ENCODE results near the gene ATRNL1.

Gene ATRNL1, protein sequence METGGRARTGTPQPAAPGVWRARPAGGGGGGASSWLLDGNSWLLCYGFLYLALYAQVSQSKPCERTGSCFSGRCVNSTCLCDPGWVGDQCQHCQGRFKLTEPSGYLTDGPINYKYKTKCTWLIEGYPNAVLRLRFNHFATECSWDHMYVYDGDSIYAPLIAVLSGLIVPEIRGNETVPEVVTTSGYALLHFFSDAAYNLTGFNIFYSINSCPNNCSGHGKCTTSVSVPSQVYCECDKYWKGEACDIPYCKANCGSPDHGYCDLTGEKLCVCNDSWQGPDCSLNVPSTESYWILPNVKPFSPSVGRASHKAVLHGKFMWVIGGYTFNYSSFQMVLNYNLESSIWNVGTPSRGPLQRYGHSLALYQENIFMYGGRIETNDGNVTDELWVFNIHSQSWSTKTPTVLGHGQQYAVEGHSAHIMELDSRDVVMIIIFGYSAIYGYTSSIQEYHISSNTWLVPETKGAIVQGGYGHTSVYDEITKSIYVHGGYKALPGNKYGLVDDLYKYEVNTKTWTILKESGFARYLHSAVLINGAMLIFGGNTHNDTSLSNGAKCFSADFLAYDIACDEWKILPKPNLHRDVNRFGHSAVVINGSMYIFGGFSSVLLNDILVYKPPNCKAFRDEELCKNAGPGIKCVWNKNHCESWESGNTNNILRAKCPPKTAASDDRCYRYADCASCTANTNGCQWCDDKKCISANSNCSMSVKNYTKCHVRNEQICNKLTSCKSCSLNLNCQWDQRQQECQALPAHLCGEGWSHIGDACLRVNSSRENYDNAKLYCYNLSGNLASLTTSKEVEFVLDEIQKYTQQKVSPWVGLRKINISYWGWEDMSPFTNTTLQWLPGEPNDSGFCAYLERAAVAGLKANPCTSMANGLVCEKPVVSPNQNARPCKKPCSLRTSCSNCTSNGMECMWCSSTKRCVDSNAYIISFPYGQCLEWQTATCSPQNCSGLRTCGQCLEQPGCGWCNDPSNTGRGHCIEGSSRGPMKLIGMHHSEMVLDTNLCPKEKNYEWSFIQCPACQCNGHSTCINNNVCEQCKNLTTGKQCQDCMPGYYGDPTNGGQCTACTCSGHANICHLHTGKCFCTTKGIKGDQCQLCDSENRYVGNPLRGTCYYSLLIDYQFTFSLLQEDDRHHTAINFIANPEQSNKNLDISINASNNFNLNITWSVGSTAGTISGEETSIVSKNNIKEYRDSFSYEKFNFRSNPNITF (N-terminal part only)

DNA sequence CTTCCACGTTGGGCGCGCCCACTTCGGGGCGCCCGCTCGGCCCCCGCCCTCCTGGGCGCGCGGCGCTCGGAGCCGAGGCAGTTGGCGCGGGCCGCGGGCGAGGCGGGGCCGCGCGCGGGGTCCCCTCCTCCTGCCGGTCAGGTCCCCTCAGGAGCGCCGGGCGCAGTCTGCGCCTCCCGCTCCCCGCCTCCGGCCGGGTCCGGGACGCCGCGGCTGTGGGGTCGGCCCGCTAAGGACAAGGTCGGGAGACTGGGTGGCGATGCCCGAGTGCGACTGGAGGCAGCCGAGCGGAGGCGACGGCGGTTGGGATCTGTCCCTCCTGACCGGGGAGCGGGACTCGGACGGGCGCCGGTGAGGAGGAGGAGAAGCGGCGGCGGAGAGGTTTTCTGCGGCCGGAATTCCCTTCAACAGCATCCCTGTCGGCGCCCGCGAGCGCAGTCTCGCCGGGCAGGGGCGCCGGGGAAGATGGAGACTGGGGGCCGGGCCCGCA lies at the start of gene ATRNL1:
Gene ATRNL1 (plus strand): TSS at position 80 of the 490 bp plus-strand sequence. CDS start 386 bp downstream, at position 466.
- no peak for DNase-seq (ENCODE audit: low read depth)

DNA sequence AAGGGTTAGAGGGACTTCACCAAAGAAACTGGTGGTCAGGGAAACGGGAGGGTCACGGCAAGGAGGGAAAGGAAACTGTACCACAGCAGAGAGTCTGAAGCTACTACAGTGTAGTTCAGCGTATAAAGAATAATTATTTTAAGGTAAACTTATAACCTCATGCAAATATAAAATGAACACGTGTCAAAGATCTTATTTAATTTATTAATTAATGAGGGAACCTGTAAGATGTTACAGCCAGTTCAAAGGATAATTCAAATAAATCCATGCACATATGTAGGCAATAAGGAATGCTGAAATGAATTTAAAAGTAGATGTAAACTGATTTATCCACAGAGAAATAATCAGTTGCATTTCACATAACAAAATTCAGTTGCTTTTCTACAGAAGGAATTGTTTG lies 49.4 kb upstream of the ATRNL1 start:
- no peak for DNase-seq (ENCODE audit: low read depth)

DNA sequence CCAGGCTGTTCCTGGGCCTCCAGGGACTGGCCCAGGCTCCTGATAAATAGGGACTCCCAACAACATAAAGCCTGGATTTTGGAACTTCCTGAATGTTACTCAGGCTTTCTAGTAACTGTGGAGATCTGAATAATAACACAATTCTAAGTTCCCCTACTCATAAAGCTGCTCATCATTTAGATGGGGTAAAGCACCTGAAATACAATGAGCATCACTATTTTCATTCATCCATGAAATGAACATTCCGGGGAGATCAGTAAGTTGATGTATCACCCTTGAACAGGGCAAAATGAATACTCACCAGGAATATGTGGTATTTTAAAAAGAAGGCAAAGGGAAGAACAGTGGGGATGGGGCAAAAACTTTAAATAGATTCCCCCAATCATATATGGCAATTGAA lies 48.3 kb upstream of the ATRNL1 start:
- no peak for DNase-seq (ENCODE audit: low read depth)

DNA sequence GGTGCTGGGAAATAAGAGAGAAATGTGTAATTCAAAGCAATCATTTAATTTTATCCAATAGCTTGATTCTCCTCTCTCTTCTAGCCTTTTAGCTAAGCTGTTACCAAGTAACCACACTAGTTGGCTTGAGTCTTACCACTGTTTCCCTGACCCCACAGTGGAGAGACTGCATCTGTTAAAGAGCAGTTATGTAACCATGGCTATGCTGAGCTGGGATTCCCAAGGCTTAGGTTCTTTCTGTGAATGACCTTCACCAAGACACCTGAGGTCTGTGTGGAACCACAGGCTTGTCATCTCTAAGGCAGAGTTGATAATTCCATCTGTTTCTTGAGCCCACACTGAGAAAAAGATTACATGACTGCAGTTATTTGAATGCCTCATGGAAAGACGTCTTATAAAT lies 47.7 kb upstream of the ATRNL1 start:
- DNase-seq (ENCODE audit: low read depth) = no peak

DNA sequence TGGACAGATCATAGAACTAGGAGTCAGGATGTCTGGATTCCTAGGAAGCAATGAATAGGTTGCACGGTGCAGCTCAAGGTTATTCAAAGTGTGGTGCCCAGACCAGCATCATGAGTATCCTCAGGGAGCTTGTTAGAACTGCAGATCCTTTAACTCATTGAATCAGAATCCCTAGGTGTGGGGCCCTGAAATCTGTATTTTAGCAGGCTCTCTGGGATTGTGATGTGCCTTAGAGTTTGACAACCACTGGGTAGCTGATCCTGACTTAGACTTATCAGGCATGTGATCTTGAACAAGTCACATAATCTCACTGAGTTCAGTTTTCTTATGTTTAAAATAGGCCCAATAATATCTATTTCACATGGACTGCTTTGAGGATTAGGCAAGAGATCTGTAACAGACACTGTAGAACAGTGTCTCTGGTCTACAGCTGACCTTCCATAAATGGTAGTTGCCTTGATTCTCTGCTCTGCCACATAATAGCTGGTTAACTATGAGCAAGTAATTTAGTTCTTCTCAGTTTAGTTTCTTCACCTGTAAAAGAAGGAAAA lies 46.4 kb upstream of the ATRNL1 start:
- no peak for DNase-seq (ENCODE audit: low read depth)

DNA sequence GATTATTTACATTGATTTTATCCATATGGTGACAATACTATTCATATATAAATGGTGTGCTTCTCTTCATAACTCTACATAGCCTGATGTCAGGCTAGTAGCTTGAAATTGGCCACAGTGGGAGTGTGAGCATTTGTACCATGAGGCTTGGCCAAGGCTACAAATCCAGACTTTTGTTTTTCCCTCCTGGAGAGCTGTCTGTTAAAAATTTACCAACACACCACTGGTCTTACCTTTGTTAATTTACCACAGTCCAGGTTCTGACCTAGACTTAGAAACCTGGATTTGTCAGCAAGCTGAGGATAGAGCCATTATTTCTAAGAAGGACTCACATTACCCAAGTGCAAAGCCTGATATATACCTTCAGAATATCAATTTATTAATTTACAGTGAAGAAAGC lies 45.5 kb upstream of the ATRNL1 start:
- DNase-seq (ENCODE audit: low read depth) = no peak

DNA sequence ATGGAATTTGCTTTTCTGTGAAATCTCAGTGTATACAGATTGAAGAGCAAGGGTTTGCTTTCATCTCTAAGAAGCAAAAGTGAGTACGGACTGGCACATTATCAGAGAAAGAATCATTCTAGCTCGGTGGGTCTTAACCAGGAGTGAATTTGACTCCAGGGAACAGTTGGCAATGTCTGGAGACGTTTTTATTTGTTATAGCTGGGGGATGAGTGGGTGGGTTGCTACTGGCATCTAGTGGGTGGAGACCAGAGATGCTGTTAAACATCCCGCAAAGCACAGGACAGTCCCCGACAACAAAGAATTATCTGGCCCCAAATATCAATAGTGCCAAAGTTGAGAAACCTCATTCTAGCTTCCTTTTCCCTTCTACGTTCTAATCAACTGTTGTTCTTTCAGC lies 43.8 kb upstream of the ATRNL1 start:
- DNase-seq (ENCODE audit: low read depth) = no peak

DNA sequence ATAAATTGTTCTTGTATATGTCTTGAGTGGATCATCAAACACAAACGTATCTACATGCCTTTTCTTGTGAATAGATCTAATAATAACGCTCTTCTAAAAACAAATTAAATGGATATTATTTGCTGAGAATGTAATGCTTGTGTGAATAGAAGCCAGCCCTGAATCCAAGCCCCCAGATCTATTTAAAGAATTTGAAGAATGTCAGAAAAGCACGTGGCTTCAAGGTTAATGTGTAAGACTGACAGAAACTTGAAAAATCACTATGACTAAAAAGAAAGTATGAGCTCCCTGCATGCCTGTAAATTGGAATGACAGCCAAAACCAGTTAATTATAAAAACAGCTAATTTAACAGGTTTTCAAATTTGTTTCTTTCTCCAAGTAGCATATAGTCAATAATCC lies 43.2 kb upstream of the ATRNL1 start:
- DNase-seq (ENCODE audit: low read depth) = no peak

DNA sequence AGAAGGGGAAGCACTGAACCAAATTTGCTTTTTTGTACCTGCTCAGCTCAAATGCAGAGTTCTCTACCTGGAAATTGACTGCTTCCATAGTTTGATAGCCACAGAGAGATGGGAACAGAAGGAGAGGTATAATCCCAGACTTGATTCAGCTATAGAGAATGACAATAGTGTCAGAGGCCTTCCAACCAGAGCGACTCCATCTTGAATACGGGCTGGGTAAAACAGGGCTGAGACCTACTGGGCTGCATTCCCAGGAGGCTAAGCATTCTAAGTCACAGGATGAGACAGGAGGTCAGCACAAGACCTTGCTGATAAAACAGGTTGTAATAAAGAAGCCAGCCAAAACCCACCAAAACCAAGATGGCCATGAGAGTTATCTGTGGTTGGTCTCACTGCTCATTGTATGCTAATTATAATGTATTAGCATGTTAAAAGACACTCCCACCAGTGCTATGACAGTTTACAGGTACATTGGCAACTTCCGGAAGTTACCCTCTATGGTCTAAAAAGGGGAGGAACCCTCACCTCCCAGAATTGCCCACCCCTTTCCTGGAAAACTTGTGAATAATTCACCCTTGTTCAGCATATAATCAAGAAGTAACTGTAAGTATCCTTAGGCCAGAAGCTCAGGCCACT lies 42.7 kb upstream of the ATRNL1 start:
- DNase-seq (ENCODE audit: low read depth) = no peak

DNA sequence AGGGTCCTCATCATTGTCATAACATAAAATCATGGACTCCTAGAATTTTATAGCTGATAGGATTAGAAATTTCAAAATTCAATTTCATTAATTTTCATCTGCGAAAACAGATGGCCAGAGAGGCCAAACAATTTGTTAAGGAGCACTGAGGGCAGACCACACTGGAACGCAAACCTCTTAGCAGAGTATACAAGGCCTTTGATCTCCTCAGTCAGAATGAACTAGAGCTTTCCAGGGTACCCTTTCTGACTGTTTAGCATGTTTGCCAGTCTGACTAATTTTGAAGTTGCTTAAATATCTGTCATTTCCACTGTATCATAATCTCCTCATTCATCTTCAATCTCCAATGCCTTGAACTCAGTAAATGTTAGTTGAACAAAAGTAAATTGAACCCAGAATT lies 41.9 kb upstream of the ATRNL1 start:
- no peak for DNase-seq (ENCODE audit: low read depth)

DNA sequence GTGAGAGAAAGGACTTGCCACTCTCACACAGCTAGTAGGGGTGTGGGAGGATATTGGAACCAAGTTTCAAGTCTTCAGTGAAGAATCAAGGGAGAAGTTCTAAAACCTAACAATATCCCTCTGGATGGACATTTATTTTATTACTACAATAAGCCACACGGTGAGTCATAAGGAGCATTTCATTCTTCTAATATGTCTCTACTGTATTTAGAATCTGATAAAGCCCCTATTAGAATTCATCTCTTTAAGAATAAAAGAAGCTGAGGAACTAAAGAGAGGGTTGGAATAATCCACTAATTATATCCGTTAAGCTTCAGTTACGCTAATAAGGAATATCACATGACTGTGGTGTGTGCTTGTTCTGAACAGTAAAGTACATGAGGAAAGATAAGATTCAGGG lies 40.9 kb upstream of the ATRNL1 start:
- no peak for DNase-seq (ENCODE audit: low read depth)

DNA sequence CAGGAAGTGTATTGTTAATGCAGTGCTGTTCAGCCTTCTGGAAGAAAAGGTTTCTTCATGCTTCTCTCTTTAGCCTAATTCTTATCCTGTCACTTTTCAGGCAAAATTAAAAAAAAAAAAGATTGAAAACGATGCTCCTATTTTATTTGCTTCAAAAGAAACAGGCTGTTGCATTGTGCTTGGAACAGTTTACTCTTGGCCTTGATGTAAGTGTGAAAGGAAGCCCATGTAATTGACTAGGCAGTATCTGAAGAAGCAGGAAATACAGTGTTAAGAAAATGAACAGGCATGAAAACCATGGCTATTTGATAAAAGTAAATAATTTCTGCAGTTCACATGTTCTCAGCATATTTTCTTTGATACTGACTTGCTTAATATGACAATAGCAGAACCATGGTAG lies 40.4 kb upstream of the ATRNL1 start:
- no peak for DNase-seq (ENCODE audit: low read depth)

DNA sequence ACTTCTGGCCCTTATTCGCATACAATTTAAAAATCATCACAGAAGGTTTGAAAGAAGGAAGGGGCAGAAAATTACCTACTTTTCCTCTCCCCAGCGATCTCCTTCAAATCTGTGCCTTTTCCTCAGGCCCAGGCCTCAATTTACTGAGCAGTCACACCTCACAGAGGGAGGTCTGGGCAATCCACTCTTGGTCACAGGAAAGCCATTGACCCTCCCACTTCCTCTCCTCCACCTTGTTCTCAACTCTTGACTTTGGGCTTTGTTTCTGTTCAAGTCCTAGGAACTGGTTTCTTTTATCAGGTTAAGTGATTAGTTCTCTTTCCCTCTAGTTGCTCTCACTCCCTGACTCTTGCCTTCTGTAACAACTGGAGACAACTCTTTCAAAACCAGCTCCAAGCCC lies 37.0 kb upstream of the ATRNL1 start:
- no peak for DNase-seq (ENCODE audit: low read depth)

DNA sequence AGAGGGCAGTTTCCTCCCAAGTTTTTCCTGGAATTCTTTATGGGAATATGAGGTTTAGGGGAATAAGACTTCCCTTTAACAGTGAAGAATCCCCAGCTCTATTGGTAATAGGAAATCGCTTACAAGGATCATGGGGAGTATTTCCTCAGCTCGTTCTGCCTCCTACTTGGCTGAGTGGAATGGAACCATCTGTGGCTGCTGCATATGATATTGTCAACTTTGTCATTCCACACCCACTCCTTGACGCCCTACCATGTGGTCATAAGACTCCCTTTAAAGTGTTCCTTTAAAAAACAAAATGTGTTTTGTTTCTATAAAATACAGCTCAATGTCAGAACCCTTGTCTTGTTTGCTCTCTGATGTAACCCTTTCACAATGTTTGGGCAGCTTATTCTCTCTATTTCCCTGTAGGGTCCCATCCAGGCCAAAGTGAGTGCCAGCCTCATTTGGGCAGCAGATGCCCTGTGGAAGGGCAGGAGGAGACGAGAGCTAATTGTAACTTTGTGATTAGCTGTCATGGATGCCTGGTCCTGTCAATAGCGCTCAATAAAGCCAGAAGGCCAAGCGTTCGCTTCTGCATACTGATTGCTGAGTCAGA lies 33.8 kb upstream of the ATRNL1 start:
- no peak for DNase-seq (ENCODE audit: low read depth)

DNA sequence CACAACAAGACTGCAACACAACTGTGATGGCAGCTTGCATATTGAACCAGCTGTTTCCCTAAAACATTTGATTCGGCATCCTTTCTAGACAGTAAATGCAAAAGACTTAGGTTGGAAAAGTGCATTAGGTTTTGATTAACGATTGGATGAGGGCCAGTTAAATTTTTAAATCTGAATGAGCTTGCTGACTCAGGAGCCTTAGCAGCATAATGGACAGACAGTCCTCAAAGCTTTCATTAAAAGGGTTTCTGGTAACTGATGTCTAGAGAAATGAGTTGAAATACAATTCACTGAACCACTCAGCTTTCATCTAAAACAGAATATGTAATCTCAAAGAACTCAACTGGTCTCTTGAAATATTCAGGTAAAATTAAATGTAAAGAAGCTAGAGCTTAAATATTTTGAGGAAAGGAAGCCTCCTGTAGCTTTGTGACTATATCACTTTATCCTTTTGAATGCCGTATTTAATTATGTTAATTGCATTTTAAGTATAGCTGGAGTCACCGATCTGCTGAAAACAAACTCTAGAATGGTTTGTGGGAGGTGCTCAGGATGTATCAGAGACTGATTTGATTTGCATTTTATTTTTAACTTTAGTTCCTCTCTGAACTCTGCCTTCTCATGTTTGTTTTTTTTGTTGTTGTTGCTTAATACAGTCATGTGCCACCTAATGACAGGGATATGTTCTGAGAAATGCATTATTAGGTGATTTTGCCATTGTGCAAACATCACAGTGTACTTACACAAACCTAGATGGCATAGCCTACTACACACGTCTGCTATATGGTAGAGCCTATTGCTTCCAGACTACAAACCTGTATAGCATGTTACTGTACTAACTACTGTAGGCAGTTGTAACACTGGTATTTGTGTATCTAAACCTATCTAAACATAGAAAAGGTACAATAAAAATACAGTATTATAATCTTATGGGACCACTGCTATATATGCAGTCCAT lies 29.2 kb upstream of the ATRNL1 start:
- no peak for DNase-seq (ENCODE audit: low read depth)

DNA sequence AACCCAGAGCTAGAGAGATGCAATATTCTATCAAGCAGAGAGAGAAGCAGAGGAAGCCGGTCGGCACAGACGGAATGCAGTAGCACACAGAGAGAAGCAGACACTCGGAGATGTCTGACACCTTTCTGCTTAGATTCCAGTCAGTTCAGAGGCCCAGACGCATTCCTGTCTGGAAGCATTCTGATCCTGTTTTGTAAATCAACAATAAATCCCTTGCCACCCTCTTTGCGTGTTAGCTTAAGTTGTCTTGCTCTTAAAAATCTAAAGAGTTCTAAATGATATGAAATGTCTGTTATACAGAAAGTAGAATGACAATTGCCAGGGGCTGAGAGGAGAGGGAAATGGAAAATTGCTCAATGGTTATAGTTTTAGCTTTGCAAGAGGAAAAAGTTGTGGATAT lies 27.4 kb upstream of the ATRNL1 start:
- DNase-seq (ENCODE audit: low read depth) = no peak

DNA sequence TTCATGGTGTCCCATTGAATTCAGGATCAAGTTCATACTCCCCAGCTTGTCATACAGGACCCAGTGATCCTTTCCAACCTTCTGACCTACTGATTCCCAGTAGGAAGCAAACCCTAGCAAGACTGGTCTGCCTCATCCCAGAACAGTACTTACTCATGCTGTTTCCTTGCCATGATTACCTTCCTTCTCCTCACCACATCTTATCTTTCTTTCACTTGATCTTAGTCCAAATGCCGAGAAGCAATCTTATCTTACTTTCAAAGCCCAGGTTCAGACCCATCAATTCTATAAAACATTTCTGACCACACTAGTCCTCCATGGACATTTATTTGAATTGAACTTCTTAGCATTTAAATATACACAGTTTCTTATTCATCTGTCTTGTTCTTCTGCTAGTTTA lies 26.6 kb upstream of the ATRNL1 start:
- DNase-seq (ENCODE audit: low read depth) = no peak

DNA sequence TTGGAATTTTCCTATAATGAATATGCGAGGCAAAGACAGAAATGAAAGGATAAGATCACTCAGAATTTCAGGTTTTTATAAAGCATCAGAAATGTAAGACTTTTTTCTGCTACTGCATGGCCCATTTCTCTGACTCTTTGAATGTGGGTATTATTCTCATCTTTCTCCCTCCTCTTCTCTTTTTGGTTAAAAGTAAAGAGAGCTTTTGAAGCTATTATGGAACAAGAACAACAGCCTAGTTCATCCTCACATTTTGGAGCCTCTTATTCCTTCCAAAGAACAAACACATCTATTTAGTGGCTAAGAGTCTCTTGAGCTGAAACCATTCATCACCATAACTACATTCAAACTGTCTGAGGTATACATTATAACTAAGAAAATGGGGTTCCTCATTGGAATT lies 19.4 kb upstream of the ATRNL1 start:
- no peak for DNase-seq (ENCODE audit: low read depth)

DNA sequence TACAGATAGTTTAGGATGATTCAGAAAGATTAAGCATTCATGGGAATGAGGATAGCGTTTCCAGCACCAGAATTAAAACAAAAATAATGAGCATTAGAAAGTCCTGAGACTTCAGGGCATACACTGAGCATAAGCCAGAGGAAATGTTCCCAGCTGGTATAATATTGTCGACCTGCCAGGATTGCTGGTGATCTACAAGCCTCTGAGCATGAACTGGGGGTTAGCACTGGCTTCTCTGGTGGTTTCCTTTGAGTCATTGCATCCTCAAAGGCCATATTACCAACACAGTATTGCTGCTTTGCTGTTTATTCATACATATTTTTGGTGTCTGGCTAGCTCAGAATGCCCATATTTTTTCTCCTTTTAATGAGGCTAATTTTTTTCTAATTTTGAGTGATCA lies 10.7 kb upstream of the ATRNL1 start:
- DNase-seq (ENCODE audit: low read depth) = no peak

DNA sequence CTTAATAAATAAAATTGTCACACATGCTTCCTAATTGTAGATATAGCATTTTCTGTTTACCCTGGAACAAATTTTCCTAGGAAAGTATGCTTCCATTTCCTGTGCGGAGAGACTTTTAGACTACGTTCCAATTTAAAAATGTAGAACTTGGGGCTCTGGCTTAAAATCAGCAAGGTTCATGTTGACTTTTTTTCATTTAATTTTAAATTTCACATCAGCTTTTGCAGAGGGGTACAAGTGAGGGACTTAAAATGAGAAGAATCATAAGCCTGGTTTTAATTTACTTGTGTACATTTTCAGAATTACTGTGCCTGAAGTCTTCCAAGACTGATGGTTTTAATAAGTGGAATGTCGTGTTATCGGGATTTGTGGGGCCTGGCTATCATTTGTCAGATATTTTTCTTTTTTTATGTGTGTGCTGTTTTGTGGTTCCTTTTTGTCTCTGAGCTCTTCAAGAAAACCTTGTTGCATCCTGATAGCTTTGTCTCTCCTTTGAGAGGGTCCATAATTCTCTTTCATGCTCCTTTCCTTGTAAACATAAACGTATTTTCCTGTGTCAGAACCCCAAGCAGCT lies 8.8 kb upstream of the ATRNL1 start:
- no peak for DNase-seq (ENCODE audit: low read depth)
